Measurements from ENCODE around the gene TMEM178B.

DNA sequence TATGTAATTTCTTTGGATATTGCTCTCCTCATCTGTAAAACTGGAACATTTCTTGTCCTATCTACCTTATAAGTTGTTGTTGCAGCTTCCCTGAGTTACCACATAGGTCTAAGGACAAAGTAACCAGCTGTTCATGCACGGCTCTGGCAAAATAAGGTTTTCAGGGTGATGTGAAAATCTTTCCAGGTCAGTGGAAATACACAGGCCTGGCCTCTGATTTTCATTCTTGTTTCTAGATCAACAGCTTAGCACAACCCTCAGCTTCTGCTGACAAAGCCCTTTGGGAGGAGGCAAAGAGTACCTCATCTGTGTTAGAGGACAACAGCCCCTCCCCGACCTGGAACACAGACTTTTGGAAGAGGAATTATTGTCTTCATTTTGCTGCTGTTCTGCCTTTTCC lies 359.8 kb downstream of the TMEM178B start:
- TF ChIP-seq, protein P1, sequence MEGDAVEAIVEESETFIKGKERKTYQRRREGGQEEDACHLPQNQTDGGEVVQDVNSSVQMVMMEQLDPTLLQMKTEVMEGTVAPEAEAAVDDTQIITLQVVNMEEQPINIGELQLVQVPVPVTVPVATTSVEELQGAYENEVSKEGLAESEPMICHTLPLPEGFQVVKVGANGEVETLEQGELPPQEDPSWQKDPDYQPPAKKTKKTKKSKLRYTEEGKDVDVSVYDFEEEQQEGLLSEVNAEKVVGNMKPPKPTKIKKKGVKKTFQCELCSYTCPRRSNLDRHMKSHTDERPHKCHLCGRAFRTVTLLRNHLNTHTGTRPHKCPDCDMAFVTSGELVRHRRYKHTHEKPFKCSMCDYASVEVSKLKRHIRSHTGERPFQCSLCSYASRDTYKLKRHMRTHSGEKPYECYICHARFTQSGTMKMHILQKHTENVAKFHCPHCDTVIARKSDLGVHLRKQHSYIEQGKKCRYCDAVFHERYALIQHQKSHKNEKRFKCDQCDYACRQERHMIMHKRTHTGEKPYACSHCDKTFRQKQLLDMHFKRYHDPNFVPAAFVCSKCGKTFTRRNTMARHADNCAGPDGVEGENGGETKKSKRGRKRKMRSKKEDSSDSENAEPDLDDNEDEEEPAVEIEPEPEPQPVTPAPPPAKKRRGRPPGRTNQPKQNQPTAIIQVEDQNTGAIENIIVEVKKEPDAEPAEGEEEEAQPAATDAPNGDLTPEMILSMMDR (optimal IDR thresholded peaks at IDR 0.05 in 1 of 3, IDR thresholded peaks at IDR 0.05 in 1 of 3, conservative IDR thresholded peaks at IDR 0.05 in 1 of 3; ENCODE audit: extremely low read depth in 1 of 3, insufficient read depth in 2 of 3, low read length in 3 of 3), result no peak
- no peak for TF ChIP-seq EZH2 (IDR thresholded peaks at IDR 0.05; ENCODE audit: low read length)
